Activated CD8-positive, alpha-beta memory T cell treated with anti-CD3 and anti-CD28 coated beads, Interleukin-2, amount 50 U/mL, for 4 hours (primary cell): Measurements from ENCODE around the gene CENPE.

Source experiments
- DNase-seq: peaks from one replicate; pipeline ENCODE4 v3.0.0-alpha.2; 2020

CENPE gene

GRCh38 chr4:103074744-103075434 is 123.3 kb downstream of the CENPE start:
- DNase-seq: no peak

GRCh38 chr4:103073792-103074438 is 124.2 kb downstream of the CENPE start:
- no peak for DNase-seq

DNA sequence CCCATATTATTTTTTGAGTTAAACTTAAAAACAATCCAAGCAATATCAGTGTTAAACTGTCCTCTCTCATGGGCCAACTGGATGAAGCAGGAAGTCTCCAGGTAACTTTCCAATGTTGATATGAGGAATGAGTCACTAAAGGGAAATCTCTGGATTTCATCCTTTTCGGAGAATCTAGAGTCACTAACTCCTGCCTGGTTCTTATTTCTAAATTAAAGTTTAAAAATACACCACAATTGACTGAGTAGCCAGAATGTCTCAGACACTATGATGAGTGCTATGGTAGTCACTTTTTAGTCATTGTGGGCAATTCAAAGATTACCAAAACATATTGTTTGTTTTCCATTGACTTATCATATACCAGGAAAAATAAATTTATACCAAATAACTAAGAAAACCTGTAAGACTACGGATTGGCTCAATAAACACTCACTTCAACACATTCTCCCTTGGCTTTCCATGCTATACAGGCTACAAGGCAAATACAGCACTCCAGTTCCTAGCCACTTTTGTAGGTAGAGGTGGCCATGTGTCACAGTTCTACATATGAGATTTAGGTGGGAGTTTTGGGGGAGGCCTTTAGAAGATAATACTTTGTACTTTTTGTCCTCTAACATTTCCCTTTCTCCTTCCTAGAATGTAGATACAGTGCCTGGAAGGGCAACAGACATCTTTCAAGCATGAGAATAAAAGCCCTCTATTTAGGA is 130.1 kb downstream of the CENPE start:
- DNase-seq: no peak

GRCh38 chr4:103060453-103061148 is 137.5 kb downstream of the CENPE start:
- DNase-seq: no peak
